Muscle of leg (tissue), 11 donors: Measurements from ENCODE around the gene TNNI3K. TPM values are rescaled to one million over a fixed set of nuclear protein-coding genes. Genes with fewer than 3 reads are reported as not detected.
A peak's percentile ranks its signal among the peaks of the same experiment; 100 is the strongest.

ENCODE experiments used
- DNase-seq: peaks from one replicate; pipeline ENCODE4 v3.0.0; 2013
- H3K27ac ChIP-seq: one replicate; pipeline ENCODE4 v1.5.1; 2013; ENCODE audit warnings: mild to moderate bottlenecking, low read length, control low read depth
- H3K27me3 ChIP-seq: one replicate; pipeline ENCODE4 v1.6.1; 2013; ENCODE audit warnings: low read length; ENCODE audit not compliant: control insufficient read depth, insufficient read depth
- H3K36me3 ChIP-seq: one replicate; pipeline ENCODE4 v1.6.1; 2013; ENCODE audit warnings: low read length; ENCODE audit not compliant: control insufficient read depth, insufficient read depth
- H3K4me1 ChIP-seq: one replicate; pipeline ENCODE4 v1.6.1; 2013; ENCODE audit warnings: low read length; ENCODE audit not compliant: control insufficient read depth, insufficient read depth
- H3K4me3 ChIP-seq: one replicate; pipeline ENCODE4 v1.5.1; 2013; ENCODE audit warnings: low read length, control low read depth
- H3K9me3 ChIP-seq: replicated peaks from 2 replicates; pipeline ENCODE4 v1.6.1; 2013; ENCODE audit warnings: low read depth, low read length; ENCODE audit not compliant: control insufficient read depth
- WGBS: methylation state at CpG from one replicate; pipeline ENCODE4 v1.1.5; 2013; ENCODE audit warnings: missing lambda C conversion rate; ENCODE audit not compliant: insufficient coverage; 5-methylcytosine and 5-hydroxymethylcytosine counted together
- polyA plus RNA-seq, 8 donors: library from polyadenylated mRNA; unstranded; fragments of 120-200 nt; gene quantifications; one replicate each; pipeline versions ENCODE4 v1.2.1 to v1.2.3, GENCODE V29; 2013; ENCODE audit warnings: inconsistent platforms in 1 of 8, low replicate concordance in 1 of 8; ENCODE audit not compliant: insufficient read length in 8 of 8, insufficient read depth in 1 of 8
- total RNA-seq: library from RNA; stranded (reverse); fragments of 120-200 nt; gene quantifications from one replicate; pipeline ENCODE4 v1.2.4, GENCODE V29; 2013

Gene TNNI3K
- total and polyA plus RNA-seq, 9 donors: 0.41 to 3.1 (median 1.2) TPM

- Histone ChIP-seq H3K4me1 (no peaks in the 10 kb centered on the region), H3K27ac (no peak overlapping the region), H3K4me3 (no peak overlapping the region), H3K27me3 (no peaks in the 10 kb centered on the region), H3K9me3 (no peaks in the 10 kb centered on the region), H3K36me3 (no peaks in the 10 kb centered on the region)
- WGBS: 83% methylated on average over 4 of the region's 4 CpGs
- DNase-seq: no peak
These were observed 292.9 kb downstream of the TNNI3K start for GRCh38 chr1:74528123-74528522.

GRCh38 chr1:74530892-74531291 lies 295.7 kb downstream of the TNNI3K start:
- peak; percentile 43 for DNase-seq
- Histone ChIP-seq H3K4me1 (no peaks in the 10 kb centered on the region), H3K27ac (no peak overlapping the region), H3K27me3 (no peaks in the 10 kb centered on the region), H3K36me3 (no peaks in the 10 kb centered on the region), H3K9me3 (no peaks in the 10 kb centered on the region), H3K4me3 (no peak overlapping the region)

- no peak for DNase-seq
- no peak overlapping the region for H3K4me3 ChIP-seq
- no peaks in the 10 kb centered on the region for H3K36me3 ChIP-seq
- H3K4me1 ChIP-seq: no peaks in the 10 kb centered on the region
- WGBS: no CpG with 5 or more reads among the region's 1 CpG
- H3K9me3 ChIP-seq: no peaks in the 10 kb centered on the region
- no peaks in the 10 kb centered on the region for H3K27me3 ChIP-seq
- H3K27ac ChIP-seq: no peak overlapping the region
These were observed 296.6 kb downstream of the TNNI3K start for GRCh38 chr1:74531796-74532195.

- no peaks in the 10 kb centered on the region for H3K9me3 ChIP-seq
- DNase-seq: peak; percentile 18
- H3K27ac ChIP-seq: no peak overlapping the region
- no peaks in the 10 kb centered on the region for H3K36me3 ChIP-seq
- no peaks in the 10 kb centered on the region for H3K27me3 ChIP-seq
- H3K4me1 ChIP-seq: no peaks in the 10 kb centered on the region
- no CpG with 5 or more reads among the region's 3 CpGs for WGBS
- no peak overlapping the region for H3K4me3 ChIP-seq
These were observed 299.1 kb downstream of the TNNI3K start for GRCh38 chr1:74534241-74534640.

- Histone ChIP-seq H3K27me3 (no peaks in the 10 kb centered on the region), H3K9me3 (no peaks in the 10 kb centered on the region), H3K36me3 (no peaks in the 10 kb centered on the region), H3K4me3 (no peak overlapping the region), H3K27ac (no peak overlapping the region), H3K4me1 (no peaks in the 10 kb centered on the region)
- WGBS: no CpG with 5 or more reads among the region's 2 CpGs
- DNase-seq: no peak
These were observed 310.6 kb downstream of the TNNI3K start for GRCh38 chr1:74545821-74546220.

GRCh38 chr1:74548961-74549750 lies 314.0 kb downstream of the TNNI3K start:
- Histone ChIP-seq H3K4me1 (no peaks in the 10 kb centered on the region), H3K9me3 (no peaks in the 10 kb centered on the region), H3K27me3 (no peaks in the 10 kb centered on the region), H3K27ac (no peak overlapping the region), H3K36me3 (no peaks in the 10 kb centered on the region), H3K4me3 (no peak overlapping the region)
- WGBS: 60% methylated on average over 1 of the region's 4 CpGs
- no peak for DNase-seq

- Histone ChIP-seq H3K4me1 (no peaks in the 10 kb centered on the region), H3K27ac (no peak overlapping the region), H3K27me3 (no peaks in the 10 kb centered on the region), H3K9me3 (no peaks in the 10 kb centered on the region), H3K4me3 (no peak overlapping the region), H3K36me3 (no peaks in the 10 kb centered on the region)
- WGBS: 74% methylated on average over 2 of the region's 2 CpGs
- DNase-seq: no peak
These were observed 314.7 kb downstream of the TNNI3K start for GRCh38 chr1:74549932-74550331.

- no peak overlapping the region for H3K4me3 ChIP-seq
- peak; percentile 13 for DNase-seq
- no peaks in the 10 kb centered on the region for H3K9me3 ChIP-seq
- no peaks in the 10 kb centered on the region for H3K36me3 ChIP-seq
- H3K27ac ChIP-seq: no peak overlapping the region
- WGBS: 9% methylated on average over 12 of the region's 14 CpGs
- H3K4me1 ChIP-seq: peaks cover 3% of the 10 kb centered on the region
- H3K27me3 ChIP-seq: no peaks in the 10 kb centered on the region
These were observed 335.8 kb downstream of the TNNI3K start for GRCh38 chr1:74570797-74571492.

- H3K4me1 ChIP-seq: peaks cover 3% of the 10 kb centered on the region
- WGBS: 45% methylated on average over 8 of the region's 8 CpGs
- no peak for DNase-seq
- no peaks in the 10 kb centered on the region for H3K36me3 ChIP-seq
- no peak overlapping the region for H3K4me3 ChIP-seq
- no peaks in the 10 kb centered on the region for H3K27me3 ChIP-seq
- H3K27ac ChIP-seq: no peak overlapping the region
- H3K9me3 ChIP-seq: no peaks in the 10 kb centered on the region
These were observed 336.3 kb downstream of the TNNI3K start for GRCh38 chr1:74571493-74571800.

GRCh38 chr1:74571891-74572290 lies 336.7 kb downstream of the TNNI3K start:
- Histone ChIP-seq H3K9me3 (no peaks in the 10 kb centered on the region), H3K4me1 (peaks cover 3% of the 10 kb centered on the region), H3K27ac (no peak overlapping the region), H3K4me3 (no peak overlapping the region), H3K36me3 (no peaks in the 10 kb centered on the region), H3K27me3 (no peaks in the 10 kb centered on the region)
- peak; percentile 22 for DNase-seq
- 59% methylated on average over 6 of the region's 6 CpGs for WGBS
